HUES48 (cell line): ENCODE data around the gene AMZ2.

Source experiments
- H3K27ac ChIP-seq: one replicate; pipeline ENCODE4 v1.7.0; 2013; ENCODE audit warnings: low read depth, low read length, inconsistent platforms
- H3K27me3 ChIP-seq: 2 replicates; pipeline ENCODE4 v1.6.1; 2013; ENCODE audit warnings: mild to moderate bottlenecking, low read length; ENCODE audit not compliant: control insufficient read depth, insufficient read depth
- H3K36me3 ChIP-seq: 2 replicates; pipeline ENCODE4 v1.6.1; 2013; ENCODE audit warnings: low read length; ENCODE audit not compliant: control insufficient read depth, insufficient read depth
- H3K4me1 ChIP-seq: 2 replicates; pipeline ENCODE4 v1.6.1; 2013; ENCODE audit warnings: mild to moderate bottlenecking, low read length; ENCODE audit not compliant: control insufficient read depth, insufficient read depth
- H3K4me3 ChIP-seq: 2 replicates; pipeline ENCODE4 v1.5.1; 2013; ENCODE audit warnings: mild to moderate bottlenecking, low read depth, low read length
- H3K9ac ChIP-seq: 2 replicates; pipeline ENCODE4 v1.6.1; 2013; ENCODE audit warnings: mild to moderate bottlenecking, low read depth, low read length, moderate library complexity
- H3K9me3 ChIP-seq: 2 replicates; pipeline ENCODE4 v1.6.1; 2013; ENCODE audit warnings: low read length; ENCODE audit not compliant: control insufficient read depth, insufficient read depth

AMZ2 gene

GRCh38 chr17:68305142-68305541 lies 57.3 kb downstream of the AMZ2 start:
- no peak overlapping the region for H3K27ac ChIP-seq
- no peaks in the 10 kb centered on the region for H3K9me3 ChIP-seq
- peaks cover 18% of the 10 kb centered on the region; the same call in 1 of the 2 replicates for H3K4me1 ChIP-seq
- no peak overlapping the region for H3K4me3 ChIP-seq
- no peaks in the 10 kb centered on the region for H3K27me3 ChIP-seq
- H3K9ac ChIP-seq = no peak overlapping the region
- no peaks in the 10 kb centered on the region for H3K36me3 ChIP-seq
